ENCODE results near the gene ZMYND11. TPM values are rescaled to one million over a fixed set of nuclear protein-coding genes. Genes with fewer than 3 reads are reported as not detected.

ZMYND11 gene
- polyA plus RNA-seq, 1 of the 3 experiments (the other 2 are of a cell fraction): 33.1 TPM

- ChIA-PET POLR2A (no interaction called here), CTCF (interaction anchor here (1.4 to 5.5 kb wide), 2 partner anchors 11 to 42 kb away, joined by 4 to 23 read pairs; no protein-coding TSS in a partner anchor)
- Histone ChIP-seq H4K20me1 (ENCODE audit: insufficient read depth) (no peaks in the 10 kb centered on the region), H3K27ac (ENCODE audit: low read depth in 2 of 2, low read length in 1 of 2) (no peak overlapping the region), H3K9me3 (no peaks in the 10 kb centered on the region), H3K9me2 (no peaks in the 10 kb centered on the region), H2AFZ (ENCODE audit: low read depth) (no peak overlapping the region), H3K36me3 (replicated peaks in 1 of 2; ENCODE audit: control insufficient read depth in 1 of 2, insufficient read depth in 2 of 2, low read length in 1 of 2) (no peaks in the 10 kb centered on the region), H3K27me3 (ENCODE audit: insufficient read depth) (no peaks in the 10 kb centered on the region; the same call in 1 of the 2 replicates), H3K9ac (no peak overlapping the region), H3K79me2 (ENCODE audit: insufficient read depth) (no peaks in the 10 kb centered on the region), H3K4me2 (no peak overlapping the region), H3F3A (replicated peaks; ENCODE audit: insufficient read depth) (no peaks in the 10 kb centered on the region), H3K4me1 (ENCODE audit: control insufficient read depth in 1 of 2, insufficient read depth in 2 of 2, low read depth in 1 of 2, low read length in 1 of 2) (peaks cover 0 to 12% of the 10 kb centered on the region in 2 experiments; a peak in 1 of 4 replicates), H3K4me3 (ENCODE audit: low read depth in 2 of 2, low read length in 1 of 2) (no peak overlapping the region)
- DNase-seq: peak; percentile 57
- TF ChIP-seq, protein P1, sequence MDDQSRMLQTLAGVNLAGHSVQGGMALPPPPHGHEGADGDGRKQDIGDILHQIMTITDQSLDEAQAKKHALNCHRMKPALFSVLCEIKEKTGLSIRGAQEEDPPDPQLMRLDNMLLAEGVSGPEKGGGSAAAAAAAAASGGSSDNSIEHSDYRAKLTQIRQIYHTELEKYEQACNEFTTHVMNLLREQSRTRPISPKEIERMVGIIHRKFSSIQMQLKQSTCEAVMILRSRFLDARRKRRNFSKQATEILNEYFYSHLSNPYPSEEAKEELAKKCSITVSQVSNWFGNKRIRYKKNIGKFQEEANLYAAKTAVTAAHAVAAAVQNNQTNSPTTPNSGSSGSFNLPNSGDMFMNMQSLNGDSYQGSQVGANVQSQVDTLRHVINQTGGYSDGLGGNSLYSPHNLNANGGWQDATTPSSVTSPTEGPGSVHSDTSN (IDR thresholded peaks at IDR 0.05): no peak
- TF ChIP-seq NFIC (IDR thresholded peaks at IDR 0.05; ENCODE audit: borderline replicate concordance) (no peak), GATA2 (CRISPR knock-in tag; IDR thresholded peaks at IDR 0.05) (peak; percentile 66)
- TF ChIP-seq, protein P2, sequence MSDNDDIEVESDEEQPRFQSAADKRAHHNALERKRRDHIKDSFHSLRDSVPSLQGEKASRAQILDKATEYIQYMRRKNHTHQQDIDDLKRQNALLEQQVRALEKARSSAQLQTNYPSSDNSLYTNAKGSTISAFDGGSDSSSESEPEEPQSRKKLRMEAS (IDR thresholded peaks at IDR 0.05; ENCODE audit: low read depth): no peak
- WGBS (ENCODE audit: low lambda C conversion rate): 78% methylated on average over 13 of the region's 19 CpGs
Observed at GRCh38 chr10:87177-88080, 47.8 kb upstream of the ZMYND11 start.

GRCh38 chr10:88253-88652 lies 47.0 kb upstream of the ZMYND11 start:
- TF ChIP-seq, protein P3, sequence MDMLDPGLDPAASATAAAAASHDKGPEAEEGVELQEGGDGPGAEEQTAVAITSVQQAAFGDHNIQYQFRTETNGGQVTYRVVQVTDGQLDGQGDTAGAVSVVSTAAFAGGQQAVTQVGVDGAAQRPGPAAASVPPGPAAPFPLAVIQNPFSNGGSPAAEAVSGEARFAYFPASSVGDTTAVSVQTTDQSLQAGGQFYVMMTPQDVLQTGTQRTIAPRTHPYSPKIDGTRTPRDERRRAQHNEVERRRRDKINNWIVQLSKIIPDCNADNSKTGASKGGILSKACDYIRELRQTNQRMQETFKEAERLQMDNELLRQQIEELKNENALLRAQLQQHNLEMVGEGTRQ (IDR thresholded peaks at IDR 0.05; ENCODE audit: borderline replicate concordance, low read depth, low read length): no peak
- no peak for TF ChIP-seq CTCF (IDR thresholded peaks at IDR 0.05)

More at GRCh38 chr10:88253-88652, 47.0 kb upstream of the ZMYND11 start:
- CTCF ChIA-PET: interaction anchor here (5.5 kb wide), 1 partner anchor 12 kb away, joined by 23 read pairs; no protein-coding TSS in a partner anchor
- no peak overlapping the region for H3K27ac ChIP-seq (ENCODE audit: low read depth in 2 of 2, low read length in 1 of 2)
- H4K20me1 ChIP-seq (ENCODE audit: insufficient read depth): no peaks in the 10 kb centered on the region
- H3K9ac ChIP-seq: no peak overlapping the region
- H3K9me3 ChIP-seq: no peaks in the 10 kb centered on the region
- H3K9me2 ChIP-seq: no peaks in the 10 kb centered on the region
- 6% methylated on average over 3 of the region's 4 CpGs for WGBS (ENCODE audit: low lambda C conversion rate)
- no peaks in the 10 kb centered on the region for H3F3A ChIP-seq (replicated peaks; ENCODE audit: insufficient read depth)
- no peak overlapping the region for H2AFZ ChIP-seq (ENCODE audit: low read depth)
- H3K4me2 ChIP-seq: no peak overlapping the region
- no peaks in the 10 kb centered on the region for H3K79me2 ChIP-seq (ENCODE audit: insufficient read depth)
- no peak overlapping the region for H3K4me3 ChIP-seq (ENCODE audit: low read depth in 2 of 2, low read length in 1 of 2)
- POLR2A ChIA-PET: no interaction called here
- DNase-seq: no peak
- no peaks in the 10 kb centered on the region for H3K36me3 ChIP-seq (replicated peaks in 1 of 2; ENCODE audit: control insufficient read depth in 1 of 2, insufficient read depth in 2 of 2, low read length in 1 of 2)
- peaks cover 0 to 12% of the 10 kb centered on the region in 2 experiments; a peak in 1 of 4 replicates for H3K4me1 ChIP-seq (ENCODE audit: control insufficient read depth in 1 of 2, insufficient read depth in 2 of 2, low read depth in 1 of 2, low read length in 1 of 2)
- no peaks in the 10 kb centered on the region; the same call in 1 of the 2 replicates for H3K27me3 ChIP-seq (ENCODE audit: insufficient read depth)

All from SK-N-SH (cell line).